Measurements from ENCODE around the gene P2RX7.

DNA sequence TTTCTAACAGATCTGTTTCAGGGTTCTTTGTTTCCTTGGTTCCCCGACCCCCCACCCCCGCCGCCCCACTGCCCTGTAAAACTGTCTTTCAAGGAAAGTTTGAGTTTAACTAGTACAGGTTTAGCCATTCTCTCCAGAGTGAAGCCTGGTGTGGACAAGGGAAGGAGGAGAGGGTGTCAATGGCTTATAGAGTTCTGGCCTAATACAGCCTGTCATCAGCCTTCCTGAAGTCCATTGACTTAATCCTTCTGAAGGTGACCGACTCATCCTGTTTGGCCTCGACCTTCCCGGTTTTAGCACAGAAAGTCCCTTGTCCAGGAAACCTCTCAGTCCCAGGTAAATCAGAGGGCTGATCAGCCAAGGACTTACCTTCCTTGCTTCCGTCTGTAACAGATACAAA is 66.3 kb downstream of the P2RX7 start:
- TF ChIP-seq, protein P1, sequence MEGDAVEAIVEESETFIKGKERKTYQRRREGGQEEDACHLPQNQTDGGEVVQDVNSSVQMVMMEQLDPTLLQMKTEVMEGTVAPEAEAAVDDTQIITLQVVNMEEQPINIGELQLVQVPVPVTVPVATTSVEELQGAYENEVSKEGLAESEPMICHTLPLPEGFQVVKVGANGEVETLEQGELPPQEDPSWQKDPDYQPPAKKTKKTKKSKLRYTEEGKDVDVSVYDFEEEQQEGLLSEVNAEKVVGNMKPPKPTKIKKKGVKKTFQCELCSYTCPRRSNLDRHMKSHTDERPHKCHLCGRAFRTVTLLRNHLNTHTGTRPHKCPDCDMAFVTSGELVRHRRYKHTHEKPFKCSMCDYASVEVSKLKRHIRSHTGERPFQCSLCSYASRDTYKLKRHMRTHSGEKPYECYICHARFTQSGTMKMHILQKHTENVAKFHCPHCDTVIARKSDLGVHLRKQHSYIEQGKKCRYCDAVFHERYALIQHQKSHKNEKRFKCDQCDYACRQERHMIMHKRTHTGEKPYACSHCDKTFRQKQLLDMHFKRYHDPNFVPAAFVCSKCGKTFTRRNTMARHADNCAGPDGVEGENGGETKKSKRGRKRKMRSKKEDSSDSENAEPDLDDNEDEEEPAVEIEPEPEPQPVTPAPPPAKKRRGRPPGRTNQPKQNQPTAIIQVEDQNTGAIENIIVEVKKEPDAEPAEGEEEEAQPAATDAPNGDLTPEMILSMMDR (IDR thresholded peaks at IDR 0.05), result no peak
- TF ChIP-seq EP300 (IDR thresholded peaks at IDR 0.05) (no peak), POLR2A (IDR thresholded peaks at IDR 0.05; ENCODE audit: low read length) (no peak), CEBPB (IDR thresholded peaks at IDR 0.05) (no peak)
